Measurements from ENCODE around the gene VWF.
"Not testable (repeated sequence)": the region's sequence is repeated elsewhere in the genome, so short reads cannot be mapped to it uniquely, and the experiment has no call there.

Gene VWF

GRCh38 chr12:6124411-6125309 lies at the start of gene VWF:
VWF (minus strand) TSS chr12:6124670; CDS start chr12:6123196, 1,474 bp downstream.
- no peaks in the 10 kb centered on the region for H3K36me3 Mint-ChIP-seq (ENCODE audit: insufficient read depth)
- ATAC-seq (replicated peaks; ENCODE audit: extremely low read depth, poor library complexity, severe bottlenecking) (no peak), DNase-seq (ENCODE audit: low spot score in 2 of 2) (no peak)
- no peak within 1 kb of the TSS for H3K4me3 Mint-ChIP-seq
- H3K27ac Mint-ChIP-seq (ENCODE audit: low read depth) = no peak within 1 kb of the TSS
- no peaks in the 10 kb centered on the region for H3K4me1 Mint-ChIP-seq
- H3K9me3 Mint-ChIP-seq = no peaks in the 10 kb centered on the region
- H3K27me3 Mint-ChIP-seq = peaks cover 46% of the 10 kb centered on the region

GRCh38 chr12:6172862-6173261 lies 48.4 kb upstream of the VWF start:
- H3K4me1 Mint-ChIP-seq = no peaks in the 10 kb centered on the region
- H3K27ac Mint-ChIP-seq (ENCODE audit: low read depth) = no peak overlapping the region
- no peaks in the 10 kb centered on the region for H3K36me3 Mint-ChIP-seq (ENCODE audit: insufficient read depth)
- no peak for ATAC-seq (replicated peaks; ENCODE audit: extremely low read depth, poor library complexity, severe bottlenecking)
- H3K4me3 Mint-ChIP-seq = no peak overlapping the region
- no peaks in the 10 kb centered on the region for H3K9me3 Mint-ChIP-seq
- H3K27me3 Mint-ChIP-seq = peaks cover 54% of the 10 kb centered on the region
- no peak for DNase-seq (ENCODE audit: low spot score in 2 of 2)

- H3K9me3 Mint-ChIP-seq = no peaks in the 10 kb centered on the region
- no peaks in the 10 kb centered on the region for H3K4me1 Mint-ChIP-seq
- H3K27me3 Mint-ChIP-seq = peaks cover 56% of the 10 kb centered on the region
- H3K27ac Mint-ChIP-seq (ENCODE audit: low read depth) = no peak overlapping the region
- no peak for ATAC-seq (replicated peaks; ENCODE audit: extremely low read depth, poor library complexity, severe bottlenecking)
- no peaks in the 10 kb centered on the region for H3K36me3 Mint-ChIP-seq (ENCODE audit: insufficient read depth)
- no peak for DNase-seq (ENCODE audit: low spot score in 2 of 2)
- no peak overlapping the region for H3K4me3 Mint-ChIP-seq
These were observed 47.6 kb upstream of the VWF start for GRCh38 chr12:6172086-6172485.

GRCh38 chr12:6171409-6172015 lies 47.0 kb upstream of the VWF start:
- Mint-ChIP-seq H3K27me3 (peaks cover 56% of the 10 kb centered on the region), H3K4me1 (no peaks in the 10 kb centered on the region), H3K4me3 (no peak overlapping the region), H3K27ac (ENCODE audit: low read depth) (no peak overlapping the region), H3K36me3 (ENCODE audit: insufficient read depth) (no peaks in the 10 kb centered on the region), H3K9me3 (no peaks in the 10 kb centered on the region)
- DNase-seq (ENCODE audit: low spot score in 2 of 2) (no peak), ATAC-seq (replicated peaks; ENCODE audit: extremely low read depth, poor library complexity, severe bottlenecking) (no peak)

- peaks cover 40% of the 10 kb centered on the region for H3K27me3 Mint-ChIP-seq
- no peaks in the 10 kb centered on the region for H3K36me3 Mint-ChIP-seq (ENCODE audit: insufficient read depth)
- DNase-seq (ENCODE audit: low spot score in 2 of 2) = no peak
- H3K9me3 Mint-ChIP-seq = no peaks in the 10 kb centered on the region
- H3K27ac Mint-ChIP-seq (ENCODE audit: low read depth) = no peak overlapping the region
- no peak overlapping the region for H3K4me3 Mint-ChIP-seq
- no peaks in the 10 kb centered on the region for H3K4me1 Mint-ChIP-seq
- peak; percentile 19 for ATAC-seq (replicated peaks; ENCODE audit: extremely low read depth, poor library complexity, severe bottlenecking)
These were observed 43.1 kb upstream of the VWF start for GRCh38 chr12:6167327-6168280.

GRCh38 chr12:6166808-6167207 lies 42.3 kb upstream of the VWF start:
- ATAC-seq (replicated peaks; ENCODE audit: extremely low read depth, poor library complexity, severe bottlenecking) (no peak), DNase-seq (ENCODE audit: low spot score in 2 of 2) (no peak)
- H3K9me3 Mint-ChIP-seq = no peaks in the 10 kb centered on the region
- no peak overlapping the region for H3K27ac Mint-ChIP-seq (ENCODE audit: low read depth)
- no peaks in the 10 kb centered on the region for H3K4me1 Mint-ChIP-seq
- H3K36me3 Mint-ChIP-seq (ENCODE audit: insufficient read depth) = no peaks in the 10 kb centered on the region
- peaks cover 40% of the 10 kb centered on the region for H3K27me3 Mint-ChIP-seq
- no peak overlapping the region for H3K4me3 Mint-ChIP-seq

GRCh38 chr12:6165395-6165794 lies 40.9 kb upstream of the VWF start:
- no peak for ATAC-seq (replicated peaks; ENCODE audit: extremely low read depth, poor library complexity, severe bottlenecking)
- Mint-ChIP-seq H3K4me1 (no peaks in the 10 kb centered on the region), H3K36me3 (ENCODE audit: insufficient read depth) (peaks cover 3% of the 10 kb centered on the region), H3K4me3 (no peak overlapping the region), H3K9me3 (no peaks in the 10 kb centered on the region), H3K27ac (ENCODE audit: low read depth) (no peak overlapping the region), H3K27me3 (peaks cover 40% of the 10 kb centered on the region)
- DNase-seq (ENCODE audit: low spot score in 2 of 2) = no peak

- Mint-ChIP-seq H3K4me1 (no peaks in the 10 kb centered on the region), H3K27ac (ENCODE audit: low read depth) (no peak overlapping the region)
- ATAC-seq (replicated peaks; ENCODE audit: extremely low read depth, poor library complexity, severe bottlenecking) = no peak
These were observed 39.1 kb upstream of the VWF start for GRCh38 chr12:6163416-6164060.

GRCh38 chr12:6161124-6161882 lies 36.8 kb upstream of the VWF start:
- peaks cover 3% of the 10 kb centered on the region for H3K36me3 Mint-ChIP-seq (ENCODE audit: insufficient read depth)
- ATAC-seq (replicated peaks; ENCODE audit: extremely low read depth, poor library complexity, severe bottlenecking) (no peak), DNase-seq (ENCODE audit: low spot score in 2 of 2) (no peak)
- no peak overlapping the region for H3K4me3 Mint-ChIP-seq
- H3K4me1 Mint-ChIP-seq = no peaks in the 10 kb centered on the region
- no peaks in the 10 kb centered on the region for H3K9me3 Mint-ChIP-seq
- H3K27ac Mint-ChIP-seq (ENCODE audit: low read depth) = no peak overlapping the region
- H3K27me3 Mint-ChIP-seq = peaks cover 37% of the 10 kb centered on the region

More at GRCh38 chr12:6163416-6164060, 39.1 kb upstream of the VWF start:
- Mint-ChIP-seq H3K9me3 (no peaks in the 10 kb centered on the region), H3K27me3 (peaks cover 36% of the 10 kb centered on the region), H3K36me3 (ENCODE audit: insufficient read depth) (peaks cover 3% of the 10 kb centered on the region), H3K4me3 (no peak overlapping the region)
- DNase-seq (ENCODE audit: low spot score in 2 of 2) = no peak

- not testable (repeated sequence) for ATAC-seq (replicated peaks; ENCODE audit: extremely low read depth, poor library complexity, severe bottlenecking); H3K9me3 Mint-ChIP-seq; H3K27ac Mint-ChIP-seq (ENCODE audit: low read depth); DNase-seq (ENCODE audit: low spot score in 2 of 2); H3K36me3 Mint-ChIP-seq (ENCODE audit: insufficient read depth); H3K4me3 Mint-ChIP-seq; H3K4me1 Mint-ChIP-seq
- H3K27me3 Mint-ChIP-seq = peaks cover 39% of the 10 kb centered on the region
These were observed 35.7 kb upstream of the VWF start for GRCh38 chr12:6160049-6160649.

Measured in central memory CD8-positive, alpha-beta T cell (primary cell).